Kidney tubule cell (primary cell): Measurements from ENCODE around the gene SPAG16.

Experiments
- DNase-seq: peaks from one replicate; pipeline ENCODE4 v3.0.0-alpha.2; 2018; ENCODE audit warnings: low spot score

Gene SPAG16

GRCh38 chr2:213284105-213285090 lies at the start of gene SPAG16:
TSS of gene SPAG16 (plus strand) at chr2:213284464.
- DNase-seq: peak; percentile 98

- no peak for DNase-seq
Observed at GRCh38 chr2:213234641-213235040, 49.6 kb upstream of the SPAG16 start.

GRCh38 chr2:213235741-213236140 lies 48.5 kb upstream of the SPAG16 start:
- DNase-seq: no peak

GRCh38 chr2:213237251-213237650 lies 47.0 kb upstream of the SPAG16 start:
- no peak for DNase-seq

GRCh38 chr2:213237787-213238186 lies 46.5 kb upstream of the SPAG16 start:
- no peak for DNase-seq

GRCh38 chr2:213238753-213239495 lies 45.3 kb upstream of the SPAG16 start:
- DNase-seq: peak; percentile 90

- no peak for DNase-seq
Observed at GRCh38 chr2:213241817-213242216, 42.4 kb upstream of the SPAG16 start.

GRCh38 chr2:213242653-213243052 lies 41.6 kb upstream of the SPAG16 start:
- DNase-seq: no peak

- DNase-seq: no peak
Observed at GRCh38 chr2:213243189-213244044, 40.8 kb upstream of the SPAG16 start.

GRCh38 chr2:213246497-213247281 lies 37.6 kb upstream of the SPAG16 start:
- peak; percentile 52 for DNase-seq

- DNase-seq: no peak
Observed at GRCh38 chr2:213247566-213247965, 36.7 kb upstream of the SPAG16 start.

GRCh38 chr2:213248637-213249036 lies 35.6 kb upstream of the SPAG16 start:
- DNase-seq: no peak

GRCh38 chr2:213249502-213249901 lies 34.8 kb upstream of the SPAG16 start:
- no peak for DNase-seq

- peak; percentile 67 for DNase-seq
Observed at GRCh38 chr2:213251618-213252017, 32.6 kb upstream of the SPAG16 start.

GRCh38 chr2:213252206-213252605 lies 32.1 kb upstream of the SPAG16 start:
- DNase-seq: no peak

- no peak for DNase-seq
Observed at GRCh38 chr2:213253162-213253561, 31.1 kb upstream of the SPAG16 start.

GRCh38 chr2:213259266-213259665 lies 25.0 kb upstream of the SPAG16 start:
- no peak for DNase-seq

- no peak for DNase-seq
Observed at GRCh38 chr2:213261237-213261636, 23.0 kb upstream of the SPAG16 start.

- no peak for DNase-seq
Observed at GRCh38 chr2:213261715-213262114, 22.5 kb upstream of the SPAG16 start.

GRCh38 chr2:213265679-213266078 lies 18.6 kb upstream of the SPAG16 start:
- DNase-seq: no peak

- no peak for DNase-seq
Observed at GRCh38 chr2:213266421-213266820, 17.8 kb upstream of the SPAG16 start.
